ENCODE data around the gene HERPUD1.
"Not testable (repeated sequence)": the region's sequence is repeated elsewhere in the genome, so short reads cannot be mapped to it uniquely, and the experiment has no call there.

Gene HERPUD1

DNA sequence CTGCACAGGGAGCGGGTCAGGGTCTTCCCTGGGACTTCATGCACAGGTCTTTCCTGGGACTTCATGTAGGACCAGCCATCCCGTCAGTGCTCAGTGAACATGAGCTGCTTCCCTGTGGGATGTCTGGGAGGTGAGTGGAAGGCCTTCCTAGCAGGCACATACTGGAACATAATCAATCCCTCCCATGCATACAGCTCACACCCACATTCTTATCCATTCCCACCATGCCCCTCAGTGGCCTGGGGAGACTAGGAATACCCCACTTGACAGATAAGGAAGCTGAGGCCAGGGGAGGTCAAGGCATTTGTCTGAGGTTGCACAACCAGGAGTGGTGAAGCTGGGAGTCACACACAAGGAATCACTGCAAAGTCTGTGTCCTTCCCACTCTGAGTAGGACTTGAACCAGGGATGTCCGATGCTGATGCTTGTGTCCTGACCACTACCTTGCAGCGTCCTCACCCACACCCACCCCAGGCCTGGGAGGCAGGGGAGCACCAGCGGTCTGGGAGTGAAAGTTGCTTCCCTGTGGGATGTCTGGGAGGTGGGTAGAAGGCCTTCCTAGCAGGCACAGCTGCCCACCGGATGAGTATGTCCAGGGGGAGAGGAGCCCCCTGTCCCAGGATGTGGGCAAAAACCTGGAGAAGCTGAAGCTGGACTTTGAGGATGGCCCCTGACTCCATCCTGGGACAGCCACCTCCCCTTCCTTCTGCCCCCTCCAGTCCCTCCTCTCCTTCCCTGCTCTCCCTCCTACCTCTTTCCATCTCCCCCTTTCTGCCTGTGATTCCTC lies 56.4 kb downstream of the HERPUD1 start:
- Histone ChIP-seq H3K27ac (ENCODE audit: low read length) (no peak overlapping the region), H3K27me3 (ENCODE audit: insufficient read depth, low read length) (peaks cover 44% of the 10 kb centered on the region), H3K9me3 (ENCODE audit: insufficient read depth, low read depth, low read length) (no peaks in the 10 kb centered on the region), H3K4me1 (ENCODE audit: insufficient read depth, low read length) (no peaks in the 10 kb centered on the region), H3K36me3 (ENCODE audit: insufficient read depth, low read depth, low read length) (no peaks in the 10 kb centered on the region), H3K4me3 (ENCODE audit: low read length) (peak overlapping the region; percentile 73), H3K9ac (ENCODE audit: low read depth, low read length) (peak overlapping the region; percentile 60; the same call in 1 of the 2 replicates)

DNA sequence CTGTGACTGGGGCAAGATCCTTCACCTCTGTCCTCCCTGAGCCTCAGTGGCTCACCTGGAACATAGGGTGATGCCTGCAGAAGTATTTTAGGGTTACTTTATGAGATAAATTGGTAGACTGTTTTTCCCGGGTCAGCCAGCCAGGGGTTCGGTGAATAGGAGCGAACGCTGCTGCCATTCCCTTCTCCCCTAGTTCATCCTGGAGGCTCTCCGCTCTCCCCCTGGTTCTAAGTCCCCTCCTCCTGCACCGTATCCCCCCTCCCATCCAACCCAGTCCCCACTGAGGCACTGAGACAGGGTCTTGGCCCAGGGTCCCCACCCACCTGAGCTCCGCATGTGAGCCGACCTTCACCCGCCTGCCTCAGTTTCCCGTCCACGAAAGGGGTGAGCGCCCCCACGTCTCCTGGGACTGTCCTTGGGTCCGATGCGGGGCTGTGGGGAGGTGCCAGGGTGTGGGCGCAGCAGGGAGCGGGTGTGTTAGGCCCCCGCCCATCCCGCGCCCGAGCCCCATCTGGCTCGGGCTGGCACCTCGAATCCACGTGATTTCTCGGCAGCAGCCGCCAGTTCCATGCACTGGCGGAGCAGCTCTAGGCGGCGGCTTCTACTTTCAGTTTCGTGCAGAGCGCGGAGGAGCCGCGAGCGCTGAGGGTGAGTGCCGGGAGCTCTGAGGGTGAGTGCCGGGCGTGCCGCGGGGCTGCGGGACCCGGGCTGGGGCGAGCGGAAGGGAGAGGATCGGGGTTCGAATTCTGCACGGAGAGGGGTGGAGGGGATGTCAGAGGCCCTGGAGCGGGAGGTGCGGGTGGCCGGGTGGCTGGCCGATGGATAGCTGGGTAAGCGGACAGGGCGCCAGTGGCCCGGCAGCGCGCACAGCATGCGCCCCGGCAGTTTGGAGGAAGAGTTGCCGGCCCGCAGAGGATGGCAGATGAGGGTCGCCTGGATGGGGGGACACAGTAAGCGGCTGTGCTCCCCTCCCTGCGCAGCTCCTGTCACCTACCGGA lies 57.3 kb downstream of the HERPUD1 start, which contains the start of gene NLRC5:
Gene NLRC5 (plus strand): TSS at position 610 of the 998 bp plus-strand sequence. CDS start 31,156 bp downstream, outside the sequence.
- H3K9ac ChIP-seq (ENCODE audit: low read depth, low read length), result peak within 1 kb of the TSS; percentile 60; the same call in 1 of the 2 replicates
- H3K4me3 ChIP-seq (ENCODE audit: low read length), result peak within 1 kb of the TSS; percentile 73
- no peak within 1 kb of the TSS for H3K27ac ChIP-seq (ENCODE audit: low read length)
- H3K4me1 ChIP-seq (ENCODE audit: insufficient read depth, low read length), result no peaks in the 10 kb centered on the region
- no peaks in the 10 kb centered on the region for H3K36me3 ChIP-seq (ENCODE audit: insufficient read depth, low read depth, low read length)
- no peaks in the 10 kb centered on the region for H3K9me3 ChIP-seq (ENCODE audit: insufficient read depth, low read depth, low read length)
- peaks cover 44% of the 10 kb centered on the region for H3K27me3 ChIP-seq (ENCODE audit: insufficient read depth, low read length)

DNA sequence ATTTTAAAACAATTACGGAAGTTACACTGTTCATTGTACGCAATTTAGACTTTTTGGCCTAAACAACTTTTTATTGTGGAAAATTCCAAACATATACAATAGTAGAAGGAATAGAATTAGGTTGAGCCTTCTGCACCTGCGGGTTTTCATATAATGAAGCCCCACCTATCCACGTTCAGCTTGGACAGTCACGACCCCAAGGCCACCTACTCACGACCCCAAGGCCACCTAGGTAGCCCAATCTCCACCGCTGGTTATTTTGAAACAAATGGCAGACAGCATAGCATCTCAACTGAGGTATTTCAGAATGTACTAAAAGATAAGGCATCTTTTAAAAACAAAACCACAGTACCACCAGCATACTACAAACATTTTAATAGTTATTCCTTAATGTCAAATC lies 58.0 kb downstream of the HERPUD1 start:
- peak overlapping the region; percentile 73 for H3K4me3 ChIP-seq (ENCODE audit: low read length)
- H3K36me3 ChIP-seq (ENCODE audit: insufficient read depth, low read depth, low read length), result no peaks in the 10 kb centered on the region
- no peak overlapping the region for H3K27ac ChIP-seq (ENCODE audit: low read length)
- no peak overlapping the region; the same call in 1 of the 2 replicates for H3K9ac ChIP-seq (ENCODE audit: low read depth, low read length)
- no peaks in the 10 kb centered on the region for H3K9me3 ChIP-seq (ENCODE audit: insufficient read depth, low read depth, low read length)
- H3K27me3 ChIP-seq (ENCODE audit: insufficient read depth, low read length), result peaks cover 45% of the 10 kb centered on the region
- H3K4me1 ChIP-seq (ENCODE audit: insufficient read depth, low read length), result no peaks in the 10 kb centered on the region

DNA sequence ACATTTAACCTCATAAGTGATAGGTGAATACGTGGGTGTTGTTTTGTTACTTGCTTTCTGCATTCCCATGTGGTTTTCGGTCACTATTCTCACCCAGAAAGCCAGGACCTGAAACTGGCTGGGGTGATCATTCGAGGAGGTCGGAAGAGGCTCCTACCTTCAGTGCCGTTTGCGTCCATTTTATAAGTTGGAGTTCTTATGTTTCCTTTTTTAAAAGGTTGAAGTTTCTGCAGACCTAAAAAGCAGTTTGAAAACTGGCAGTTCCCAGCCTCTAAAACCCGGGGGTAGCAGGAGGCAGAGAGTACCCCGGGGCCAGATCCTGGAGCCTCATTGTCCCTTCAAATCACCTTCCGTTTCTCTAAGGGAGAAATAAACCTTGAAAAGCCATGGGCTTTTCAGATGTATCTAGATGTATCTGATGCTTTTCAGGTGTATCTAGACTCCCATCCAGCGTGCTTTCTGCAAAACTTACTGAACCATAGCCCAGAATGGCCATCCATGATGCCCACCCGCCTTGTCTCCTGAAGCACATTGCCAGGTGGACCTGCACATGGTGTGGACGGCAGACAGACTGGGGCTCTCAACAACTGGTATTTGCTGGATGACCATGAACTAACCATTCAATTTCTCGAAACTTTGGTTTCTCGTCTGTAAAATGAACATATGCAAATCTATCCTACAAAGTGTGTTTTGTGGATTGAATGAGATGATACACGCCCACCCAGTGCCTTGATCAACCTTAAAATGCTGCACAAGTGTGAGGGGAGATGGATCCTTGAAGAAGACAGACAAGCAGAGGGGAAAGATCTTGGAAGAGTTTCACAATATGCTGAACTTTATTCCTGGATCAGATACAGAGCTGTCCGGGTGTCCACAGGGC lies 58.7 kb downstream of the HERPUD1 start:
- Histone ChIP-seq H3K4me1 (ENCODE audit: insufficient read depth, low read length) (no peaks in the 10 kb centered on the region), H3K9ac (ENCODE audit: low read depth, low read length) (no peak overlapping the region), H3K27me3 (ENCODE audit: insufficient read depth, low read length) (peaks cover 51% of the 10 kb centered on the region), H3K9me3 (ENCODE audit: insufficient read depth, low read depth, low read length) (no peaks in the 10 kb centered on the region), H3K36me3 (ENCODE audit: insufficient read depth, low read depth, low read length) (no peaks in the 10 kb centered on the region), H3K27ac (ENCODE audit: low read length) (no peak overlapping the region), H3K4me3 (ENCODE audit: low read length) (peak overlapping the region; percentile 73; the same call in 1 of the 2 replicates)

DNA sequence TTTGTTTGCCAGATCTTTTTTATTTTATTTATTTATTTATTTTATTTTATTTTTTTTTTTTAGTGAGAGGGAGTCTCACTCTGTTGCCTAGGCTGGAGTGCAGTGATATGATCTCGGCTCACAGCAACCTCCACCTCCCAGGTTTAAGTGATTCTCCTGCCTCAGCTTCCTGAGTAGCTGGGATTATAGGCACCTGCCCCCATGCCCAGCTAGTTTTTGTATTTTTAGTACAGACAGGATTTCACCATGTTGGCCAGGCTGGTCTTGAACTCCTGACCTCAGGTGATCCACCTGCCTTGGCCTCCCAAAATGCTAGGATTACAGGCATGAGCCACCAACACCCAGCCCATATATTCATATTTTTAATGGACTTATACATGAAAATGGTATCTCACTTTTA lies 60.5 kb downstream of the HERPUD1 start:
- not testable (repeated sequence) for H3K9me3 ChIP-seq (ENCODE audit: insufficient read depth, low read depth, low read length); H3K36me3 ChIP-seq (ENCODE audit: insufficient read depth, low read depth, low read length); H3K4me1 ChIP-seq (ENCODE audit: insufficient read depth, low read length); H3K9ac ChIP-seq (ENCODE audit: low read depth, low read length); H3K4me3 ChIP-seq (ENCODE audit: low read length); H3K27ac ChIP-seq (ENCODE audit: low read length)
- H3K27me3 ChIP-seq (ENCODE audit: insufficient read depth, low read length), result peaks cover 50% of the 10 kb centered on the region

DNA sequence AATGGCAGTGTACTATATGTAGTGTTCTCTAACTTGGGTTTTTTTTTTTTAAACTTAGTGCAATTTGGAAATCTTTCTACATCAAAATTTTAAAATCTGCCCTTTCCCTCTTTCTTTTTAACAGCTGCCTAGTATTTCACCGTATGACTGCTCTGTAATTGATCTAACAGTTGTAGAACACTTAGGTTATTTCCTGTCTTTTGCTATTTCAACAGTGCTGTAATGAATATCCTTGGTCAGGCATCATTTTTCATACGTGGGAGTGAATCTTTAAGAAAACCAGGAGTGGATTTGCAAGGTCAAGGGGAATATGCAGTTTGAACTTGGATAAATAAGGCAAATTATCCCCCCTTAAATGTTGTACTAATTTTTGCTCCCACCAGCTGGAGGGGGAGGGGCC lies 61.3 kb downstream of the HERPUD1 start:
- Histone ChIP-seq H3K4me3 (ENCODE audit: low read length) (no peak overlapping the region), H3K9me3 (ENCODE audit: insufficient read depth, low read depth, low read length) (no peaks in the 10 kb centered on the region)

DNA sequence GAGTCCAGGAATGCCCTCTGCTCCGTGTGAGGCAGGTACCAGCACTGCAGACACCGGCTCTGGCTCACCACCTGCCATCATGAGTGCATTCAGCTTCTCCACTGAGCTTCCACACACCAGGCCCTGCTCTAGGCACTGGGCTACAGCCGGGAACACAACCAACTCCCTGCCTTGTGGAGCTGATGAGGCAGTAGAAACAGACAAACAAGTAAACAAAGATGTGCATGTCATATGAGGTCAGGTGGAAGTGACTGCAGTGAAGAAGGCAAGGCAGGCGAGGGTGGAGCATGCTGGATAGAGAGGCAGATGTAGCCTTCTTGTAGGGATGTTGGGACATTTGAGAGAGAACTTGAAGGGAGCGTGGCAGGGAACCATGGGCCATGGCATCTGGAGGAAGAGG lies 62.4 kb downstream of the HERPUD1 start:
- Histone ChIP-seq H3K9me3 (ENCODE audit: insufficient read depth, low read depth, low read length) (no peaks in the 10 kb centered on the region), H3K9ac (ENCODE audit: low read depth, low read length) (no peak overlapping the region), H3K4me1 (ENCODE audit: insufficient read depth, low read length) (no peaks in the 10 kb centered on the region), H3K4me3 (ENCODE audit: low read length) (no peak overlapping the region), H3K36me3 (ENCODE audit: insufficient read depth, low read depth, low read length) (no peaks in the 10 kb centered on the region), H3K27me3 (ENCODE audit: insufficient read depth, low read length) (peaks cover 31% of the 10 kb centered on the region), H3K27ac (ENCODE audit: low read length) (no peak overlapping the region)

More for the DNA sequence above, 61.3 kb downstream of the HERPUD1 start:
- no peak overlapping the region for H3K9ac ChIP-seq (ENCODE audit: low read depth, low read length)
- H3K36me3 ChIP-seq (ENCODE audit: insufficient read depth, low read depth, low read length), result no peaks in the 10 kb centered on the region
- no peaks in the 10 kb centered on the region for H3K4me1 ChIP-seq (ENCODE audit: insufficient read depth, low read length)
- H3K27me3 ChIP-seq (ENCODE audit: insufficient read depth, low read length), result peaks cover 42% of the 10 kb centered on the region
- H3K27ac ChIP-seq (ENCODE audit: low read length), result no peak overlapping the region

Measured in iPS-20b (cell line).